GM03348 (cell line): ENCODE measurements around the gene CTF1.
"Not testable (repeated sequence)": the region's sequence is repeated elsewhere in the genome, so short reads cannot be mapped to it uniquely, and the experiment has no call there.

Experiments used
- DNase-seq: peaks from one replicate; pipeline ENCODE4 v3.0.0; 2012; ENCODE audit warnings: low spot score

CTF1 gene, protein sequence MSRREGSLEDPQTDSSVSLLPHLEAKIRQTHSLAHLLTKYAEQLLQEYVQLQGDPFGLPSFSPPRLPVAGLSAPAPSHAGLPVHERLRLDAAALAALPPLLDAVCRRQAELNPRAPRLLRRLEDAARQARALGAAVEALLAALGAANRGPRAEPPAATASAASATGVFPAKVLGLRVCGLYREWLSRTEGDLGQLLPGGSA

DNA sequence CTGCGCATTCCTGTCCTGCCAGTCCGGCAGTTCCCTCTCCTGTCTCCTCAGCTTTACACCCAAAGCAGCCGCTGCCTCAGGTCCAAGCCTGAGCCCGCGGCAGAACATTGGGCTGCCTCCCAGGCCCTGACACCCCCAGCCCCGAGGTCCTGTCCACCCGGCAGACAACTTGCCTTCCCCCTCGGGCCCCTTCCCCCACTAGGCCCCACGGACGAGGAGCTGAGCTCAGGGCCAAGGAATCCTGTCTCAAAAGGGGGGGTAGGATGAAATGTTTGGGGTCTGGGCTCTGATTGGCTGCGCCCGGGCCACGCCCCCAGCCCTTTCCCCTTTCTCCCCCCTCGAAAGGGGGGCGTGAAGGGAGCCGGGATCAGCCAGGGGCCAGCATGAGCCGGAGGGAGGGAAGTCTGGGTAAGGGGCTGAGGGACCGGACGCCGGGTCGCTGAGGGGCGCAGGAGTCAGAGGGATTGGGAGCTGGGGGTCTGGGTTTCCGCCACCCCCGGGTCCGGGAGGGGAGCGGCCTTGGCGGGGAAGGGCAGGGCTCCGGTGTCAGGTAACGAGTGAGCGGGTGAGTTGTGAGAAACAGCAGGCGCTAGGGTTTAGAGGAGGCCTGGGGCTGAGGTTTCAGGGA lies at the start of gene CTF1:
Gene CTF1, plus strand, starts transcription at position 354 of the 628 bp plus-strand sequence. Its CDS starts 30 bp downstream, at position 384.
- peak; percentile 96 for DNase-seq

DNA sequence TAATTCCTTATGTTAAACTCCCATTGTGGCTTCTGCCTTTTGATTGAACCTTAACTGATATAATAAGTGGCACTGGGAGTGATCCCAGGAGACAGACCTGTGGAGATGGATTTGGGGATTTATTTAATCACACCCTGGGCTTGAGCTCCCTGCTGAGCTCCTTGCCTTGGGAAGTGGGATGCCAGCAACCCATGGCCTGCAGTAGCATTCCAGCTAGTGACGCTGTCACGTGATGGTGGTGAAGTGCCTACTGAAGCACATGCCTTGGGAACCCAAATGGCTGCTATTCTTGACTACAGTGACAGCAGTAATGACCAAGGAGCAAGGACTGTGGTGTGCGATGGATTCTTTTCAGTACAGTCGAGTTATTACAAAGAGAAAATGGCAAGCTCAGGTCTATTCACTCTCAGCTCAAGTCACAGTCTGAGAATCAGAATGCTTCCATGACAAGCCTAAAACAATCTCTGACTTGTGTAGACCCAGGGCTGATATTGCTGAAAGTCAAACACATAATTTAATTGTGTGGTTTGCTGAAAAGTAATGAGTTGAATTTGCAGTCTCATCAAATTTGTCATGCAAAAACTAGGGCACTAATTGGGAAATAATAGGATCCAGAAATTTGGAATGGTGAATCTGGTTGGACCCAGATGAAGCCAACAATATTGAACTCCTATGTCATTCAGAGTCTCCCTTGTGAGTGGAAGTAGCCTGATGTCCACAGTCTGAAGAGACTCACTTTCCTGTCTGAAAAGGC lies 49.6 kb upstream of the CTF1 start:
- no peak for DNase-seq

DNA sequence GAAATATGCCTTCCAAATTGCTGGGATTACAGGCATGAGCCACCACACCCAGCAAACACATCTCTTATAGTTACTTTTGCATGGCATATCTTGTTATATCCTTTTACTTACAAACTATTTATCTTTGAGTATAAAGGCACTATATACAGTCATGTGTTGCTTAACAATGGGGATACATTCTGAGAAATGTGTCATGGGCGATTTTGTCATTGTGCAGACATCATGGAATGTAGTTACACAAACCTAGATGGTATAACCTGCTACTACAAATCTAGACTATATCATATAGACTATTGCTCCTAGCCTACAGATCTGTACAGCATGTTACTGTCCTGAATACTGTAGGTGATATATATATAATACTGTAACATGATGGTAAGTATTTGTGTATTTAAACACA lies 46.2 kb upstream of the CTF1 start:
- no peak for DNase-seq

DNA sequence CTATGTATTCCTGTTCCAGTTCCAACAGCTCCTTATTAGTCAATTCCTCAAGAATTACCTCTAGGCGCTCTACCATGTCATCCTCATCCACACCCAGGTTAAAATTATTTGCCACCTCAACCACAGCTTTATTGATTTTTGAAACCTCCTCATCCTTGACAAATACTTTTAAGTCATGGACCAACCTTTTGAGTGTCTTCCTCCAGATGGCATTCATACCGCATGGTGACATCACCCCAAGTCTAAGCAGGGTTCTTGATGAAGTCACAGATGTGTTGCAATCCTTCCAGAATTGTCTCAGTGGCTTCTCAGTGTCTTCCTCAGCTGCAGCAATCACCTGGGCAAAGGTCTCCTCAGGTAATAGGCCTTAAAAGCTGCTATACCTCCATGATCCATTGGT lies 42.7 kb upstream of the CTF1 start:
- no peak for DNase-seq

DNA sequence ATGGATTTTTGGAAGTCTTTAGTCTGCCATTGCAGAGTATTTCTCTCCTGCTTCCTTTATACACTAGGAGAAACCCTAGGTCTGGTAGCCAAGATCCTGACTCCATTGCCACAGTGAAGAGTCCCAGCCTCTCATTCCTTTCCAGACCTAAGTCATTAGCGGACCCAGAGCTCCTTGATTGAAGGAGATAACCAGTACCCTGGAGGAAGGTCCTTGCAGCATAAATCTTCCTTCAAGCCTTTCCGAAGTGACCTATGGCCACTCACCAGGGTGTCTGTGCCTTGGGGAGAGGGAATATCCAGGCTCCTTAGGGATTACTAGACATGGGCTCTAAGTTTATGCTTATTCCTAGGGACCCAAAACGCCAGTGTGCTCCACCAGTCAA lies 38.3 kb upstream of the CTF1 start:
- no peak for DNase-seq

DNA sequence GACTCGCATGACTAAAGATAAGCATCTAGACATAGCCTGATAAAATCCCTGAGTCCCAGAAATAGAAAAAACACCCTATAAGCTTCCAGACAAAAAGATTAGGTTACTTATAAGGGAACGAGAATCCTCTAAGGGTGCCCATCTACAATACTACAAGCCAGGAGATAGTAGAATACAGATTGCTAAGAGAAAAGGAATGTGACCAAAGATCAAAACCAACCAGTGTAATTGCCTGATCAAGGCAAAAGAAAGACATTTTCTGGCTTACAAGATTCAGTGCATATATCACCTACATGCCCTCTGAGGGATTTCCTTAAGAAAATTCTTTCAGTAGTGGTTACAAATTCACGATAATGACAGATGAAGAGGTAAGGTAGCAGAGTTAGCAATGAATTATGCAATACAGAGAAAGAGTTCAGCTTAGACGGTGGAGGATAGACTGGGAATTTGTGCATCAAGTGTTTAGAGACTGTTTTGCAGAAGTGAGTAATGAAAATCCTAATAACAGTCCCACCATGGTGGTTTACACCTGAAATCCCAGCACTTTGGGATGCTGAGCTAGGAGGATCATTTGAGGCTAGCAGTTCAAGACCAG lies 37.5 kb upstream of the CTF1 start:
- DNase-seq = no peak

DNA sequence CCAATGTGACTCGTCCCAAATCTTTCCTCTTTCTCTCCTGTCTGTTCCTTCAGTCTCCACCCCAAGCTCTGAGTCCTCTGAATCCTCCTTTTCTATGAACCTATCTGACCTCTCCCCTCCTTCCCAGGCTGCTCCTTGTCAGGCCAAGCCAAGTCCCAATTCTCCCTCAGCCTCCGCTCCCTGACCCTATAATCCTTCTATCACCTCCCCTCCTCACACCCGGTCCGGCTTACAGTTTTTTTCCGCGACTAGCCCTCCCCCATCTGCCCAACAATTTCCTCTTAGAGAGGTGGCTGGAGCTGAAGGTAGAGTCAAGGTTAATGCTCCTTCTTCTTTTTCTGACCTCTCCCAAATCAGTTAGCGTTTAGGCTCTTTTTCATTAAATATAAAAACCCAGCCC lies 35.7 kb upstream of the CTF1 start:
- not testable (repeated sequence) for DNase-seq

DNA sequence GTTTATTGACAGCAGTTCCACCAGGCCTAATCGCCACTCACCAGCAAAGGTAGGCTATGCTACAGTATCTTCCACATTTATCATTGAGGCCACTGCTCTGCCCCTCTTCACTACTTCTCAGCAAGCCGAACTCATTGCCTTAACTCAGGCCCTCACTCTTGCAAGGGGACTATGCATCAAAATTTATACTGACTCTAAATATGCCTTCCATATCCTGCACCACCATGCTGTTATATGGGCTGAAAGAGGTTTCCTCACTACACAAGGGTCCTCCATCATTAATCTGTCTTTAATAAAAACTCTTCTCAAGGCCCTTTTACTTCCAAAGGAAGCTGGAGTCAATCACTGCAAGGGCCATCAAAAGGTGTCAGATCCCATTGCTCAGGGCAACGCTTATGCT lies 33.2 kb upstream of the CTF1 start:
- DNase-seq = not testable (repeated sequence)

DNA sequence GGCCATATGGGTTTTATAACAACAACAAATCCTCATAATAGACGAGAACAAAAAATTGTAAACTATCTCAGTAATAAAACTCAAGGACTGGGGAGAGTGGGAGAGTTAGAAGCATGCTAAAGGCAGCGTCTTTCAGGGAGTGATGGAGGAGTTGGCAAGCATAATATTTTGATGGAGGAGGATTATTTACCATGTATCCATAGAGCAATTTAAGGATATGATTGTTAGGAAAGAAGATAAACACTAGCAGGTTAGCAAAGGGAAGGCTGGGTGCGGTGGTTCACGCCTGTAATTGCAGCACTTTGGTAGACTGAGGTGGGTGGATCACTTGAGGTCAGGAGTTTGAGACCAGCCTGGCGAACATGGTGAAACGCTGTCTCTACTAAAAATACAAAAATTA lies 30.4 kb upstream of the CTF1 start:
- no peak for DNase-seq

DNA sequence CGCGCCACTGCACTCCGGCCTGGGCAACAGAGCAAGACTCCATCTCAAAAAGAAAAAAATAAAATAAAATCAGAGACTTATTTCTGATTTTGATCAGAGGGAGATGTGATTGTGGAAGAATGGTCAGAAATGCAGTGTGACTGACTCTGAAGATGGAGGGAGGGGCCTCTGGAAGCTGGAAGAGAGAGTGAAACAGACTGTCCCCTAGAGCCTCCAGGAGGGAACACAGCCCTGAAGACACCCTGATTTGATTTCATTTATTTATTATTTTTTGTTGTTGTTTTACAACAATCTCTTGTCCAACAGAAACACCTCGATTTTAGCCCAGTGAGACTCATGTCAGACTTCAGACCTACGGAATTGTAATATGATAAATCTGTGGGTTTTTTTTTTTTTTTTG lies 28.7 kb upstream of the CTF1 start:
- peak; percentile 28 for DNase-seq

DNA sequence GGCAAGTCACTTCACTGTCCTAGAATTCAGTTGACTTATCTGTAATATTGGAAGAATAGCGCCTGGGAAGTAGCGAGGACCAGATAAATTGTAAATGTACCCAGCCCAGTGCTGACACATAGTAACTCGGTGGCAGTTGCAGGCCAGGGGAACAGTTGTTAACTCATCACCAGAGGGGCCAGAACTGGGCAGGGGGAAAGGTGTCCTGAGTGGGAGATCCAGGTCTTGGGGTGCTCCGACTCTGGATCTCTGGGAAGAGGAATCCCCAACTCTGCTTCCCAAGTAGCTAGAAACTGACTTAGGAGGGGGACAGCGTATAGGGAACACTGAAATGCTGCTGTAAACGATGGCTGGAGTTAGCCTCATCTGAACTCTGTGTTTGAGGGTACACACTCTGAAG lies 25.5 kb upstream of the CTF1 start:
- no peak for DNase-seq

DNA sequence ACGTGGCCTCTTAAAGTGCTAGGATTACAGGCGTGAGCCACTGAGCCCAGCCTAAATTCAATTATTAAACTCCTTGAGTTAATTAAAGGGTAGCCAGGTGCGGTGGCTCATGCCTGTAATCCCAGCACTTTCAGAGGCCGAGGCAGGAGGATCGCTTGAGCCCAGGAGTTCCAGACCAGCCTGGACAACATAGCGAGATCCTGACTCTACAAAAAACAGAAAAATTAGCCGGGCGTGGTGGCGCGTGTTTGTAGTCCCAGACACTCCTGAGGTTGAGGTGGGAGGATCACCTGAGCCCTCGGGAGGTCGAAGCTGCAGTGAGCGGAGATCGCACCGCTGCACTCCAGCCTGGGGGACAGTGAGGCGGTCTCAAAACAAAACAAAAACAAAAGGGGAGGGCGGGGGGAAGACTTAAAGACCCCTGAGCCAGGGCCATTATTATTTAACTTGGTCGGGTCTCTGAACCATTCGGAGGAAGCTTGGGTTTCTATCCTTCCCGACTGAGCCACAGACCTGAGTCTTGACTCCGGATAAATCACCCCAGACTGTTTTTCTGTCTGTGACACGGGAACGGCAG lies 22.1 kb upstream of the CTF1 start:
- DNase-seq = no peak

DNA sequence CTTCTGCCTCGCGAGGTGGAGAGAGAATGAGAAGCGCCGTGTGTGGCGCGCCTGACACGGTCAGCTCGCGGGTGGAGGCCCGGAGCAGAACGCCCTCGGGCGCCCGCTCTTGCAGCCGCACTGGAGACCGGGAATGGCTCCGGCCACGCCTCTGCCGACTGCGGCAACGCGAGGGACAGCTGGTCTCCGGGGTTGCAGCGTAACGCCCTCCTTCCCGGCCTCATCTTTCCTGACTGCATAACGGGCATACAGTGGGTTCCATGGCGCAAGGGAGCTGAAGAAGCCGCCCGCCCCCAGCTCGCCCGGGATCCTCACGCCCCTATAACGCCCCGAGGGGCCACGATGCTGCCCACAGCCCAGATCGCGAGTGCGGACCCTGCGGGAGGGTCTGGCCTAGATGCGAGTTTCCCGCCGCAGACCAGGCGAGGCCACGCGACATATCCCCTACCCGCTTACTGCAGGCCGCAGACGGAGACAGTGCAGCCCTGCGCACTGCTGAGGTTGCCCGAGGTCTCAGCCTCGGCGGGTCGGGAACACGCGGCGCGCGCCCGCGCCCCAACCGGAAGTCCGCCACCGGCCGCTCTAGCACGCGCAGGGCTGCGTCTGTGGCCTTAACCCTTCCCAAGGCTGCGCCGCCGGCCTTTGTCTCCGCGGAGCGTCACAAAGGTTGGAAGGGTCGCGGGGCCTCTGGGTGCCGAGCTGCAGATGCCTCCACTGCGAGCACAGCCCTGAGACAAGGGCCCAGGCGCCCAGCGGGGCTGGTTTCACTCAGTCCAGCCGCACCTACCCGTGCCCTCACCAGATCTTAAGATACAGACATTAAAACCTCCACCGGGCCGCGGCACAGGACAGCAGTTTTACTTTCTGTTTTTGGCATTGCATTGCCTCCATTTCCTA lies 21.3 kb upstream of the CTF1 start:
- DNase-seq = peak; percentile 94

DNA sequence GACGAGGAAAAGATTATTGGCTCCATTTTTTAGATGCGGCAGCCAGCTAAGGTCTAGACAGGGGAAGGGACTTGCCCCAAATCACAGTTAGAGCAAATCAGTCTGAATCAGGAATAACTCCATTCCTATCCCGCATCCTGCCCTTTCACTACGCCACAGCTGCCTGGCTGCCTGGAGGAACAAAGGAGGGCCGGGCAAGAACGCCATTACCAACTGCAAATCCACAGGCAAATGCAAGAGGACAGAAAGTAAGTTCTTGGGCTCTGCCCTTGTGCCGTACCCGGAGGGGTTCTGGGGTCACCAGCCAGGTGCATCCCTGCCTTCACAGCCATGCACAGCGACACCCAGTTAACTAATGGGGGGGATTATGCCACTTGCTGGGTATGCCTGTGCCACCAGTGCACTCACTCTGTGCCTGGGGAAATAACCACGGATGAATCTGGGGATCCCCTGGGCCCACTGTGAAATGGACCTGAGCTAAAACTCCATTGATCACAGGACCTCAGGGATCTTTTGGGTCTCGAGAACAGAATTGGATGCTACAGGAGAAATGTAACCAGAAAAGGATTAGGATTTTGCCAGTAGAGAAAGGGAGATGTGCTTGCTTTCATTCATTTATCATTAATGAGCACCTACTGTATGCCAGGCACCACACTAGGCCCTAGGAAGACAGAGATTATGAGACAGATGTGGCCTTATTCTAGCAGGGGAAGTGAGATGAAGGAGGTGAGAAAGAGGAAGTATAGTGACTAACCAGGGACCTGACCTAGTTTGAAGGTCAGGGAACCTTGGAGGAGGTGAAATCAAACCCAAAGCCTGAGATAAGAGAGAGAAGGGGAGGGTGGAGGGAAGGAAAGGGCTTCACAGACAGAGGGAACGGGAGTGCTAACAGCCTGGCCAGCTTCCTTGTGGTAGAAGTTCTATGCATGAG lies 20.3 kb upstream of the CTF1 start:
- DNase-seq = peak; percentile 41

DNA sequence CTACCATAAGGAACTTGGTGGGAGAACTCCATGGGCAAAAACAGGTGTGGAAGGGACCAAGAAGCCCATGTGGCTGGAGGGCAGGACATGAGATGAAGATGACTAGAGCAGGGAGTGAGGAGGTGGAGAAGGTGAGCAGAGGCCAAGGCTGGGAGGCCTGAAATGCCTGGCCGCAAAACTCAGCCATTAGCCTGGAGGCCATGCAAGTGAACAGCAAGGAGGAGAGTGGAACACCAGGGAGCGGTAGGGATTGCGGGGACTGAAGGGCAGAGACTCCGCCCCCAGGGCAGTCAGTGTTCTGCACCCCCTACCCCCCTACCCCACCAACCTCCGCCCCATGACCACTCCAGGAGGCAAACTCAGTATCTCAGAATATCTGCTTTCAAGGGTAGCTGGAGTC lies 19.5 kb upstream of the CTF1 start:
- no peak for DNase-seq

DNA sequence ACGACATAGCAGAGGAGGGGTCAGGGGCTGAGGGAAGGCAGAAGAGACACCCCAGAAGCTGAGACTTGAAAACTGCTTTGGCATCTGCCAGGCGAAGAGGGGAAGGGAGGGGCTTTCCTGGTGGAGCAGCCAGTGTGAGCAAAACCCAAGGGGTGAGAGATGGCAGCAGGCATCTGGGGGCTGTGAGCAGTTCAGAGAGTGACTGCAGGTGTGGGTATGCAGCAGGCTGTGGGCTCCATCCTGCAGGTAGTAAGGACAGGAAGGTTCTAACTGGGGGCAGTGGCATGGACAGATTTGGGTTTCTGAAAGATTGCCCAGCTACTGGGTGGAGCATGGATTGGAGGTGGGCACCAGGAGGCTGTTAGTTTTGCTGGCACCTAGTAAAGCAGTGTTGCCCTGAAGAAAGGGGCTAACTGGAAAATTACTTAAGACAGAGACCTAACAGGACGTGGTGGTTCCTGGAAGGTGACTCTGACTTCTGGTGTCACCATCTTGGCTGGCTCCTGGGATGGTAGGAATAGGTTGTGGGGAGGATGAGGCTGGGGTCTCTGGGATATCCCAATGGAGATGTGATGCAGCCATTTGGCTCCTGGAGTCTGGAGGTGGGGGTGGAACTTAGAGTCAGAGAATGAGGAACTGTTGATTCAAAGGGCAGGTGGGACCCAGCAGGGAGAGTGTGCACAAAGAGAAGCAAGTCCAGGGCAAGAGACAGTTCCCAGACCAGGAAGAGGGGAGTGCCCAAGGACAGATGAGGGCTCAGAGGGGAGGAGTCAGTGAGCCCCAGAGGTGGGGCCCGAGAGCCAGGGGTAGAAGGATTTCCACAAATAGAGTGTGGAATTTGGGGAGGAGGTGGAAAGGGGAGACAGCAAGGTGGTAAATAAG lies 13.7 kb upstream of the CTF1 start:
- no peak for DNase-seq

DNA sequence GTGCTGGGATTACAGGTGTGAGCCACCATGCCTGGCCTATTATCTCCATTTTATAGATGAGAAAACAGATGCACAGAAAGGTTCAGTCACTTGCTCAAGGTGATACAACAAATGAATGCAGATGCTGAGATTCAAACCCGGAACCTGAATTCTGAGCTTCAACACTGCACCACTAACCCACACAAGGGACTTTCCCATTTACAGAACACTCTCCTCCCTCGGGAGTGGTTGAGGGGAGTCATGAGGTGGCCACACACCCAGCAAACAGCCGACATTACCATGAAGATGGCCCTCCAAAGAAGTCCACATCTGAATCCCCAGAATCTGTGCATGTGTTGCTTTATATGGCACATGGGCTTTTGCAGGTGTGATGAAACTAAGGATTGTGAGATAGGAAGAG lies 11.7 kb upstream of the CTF1 start:
- DNase-seq = no peak

DNA sequence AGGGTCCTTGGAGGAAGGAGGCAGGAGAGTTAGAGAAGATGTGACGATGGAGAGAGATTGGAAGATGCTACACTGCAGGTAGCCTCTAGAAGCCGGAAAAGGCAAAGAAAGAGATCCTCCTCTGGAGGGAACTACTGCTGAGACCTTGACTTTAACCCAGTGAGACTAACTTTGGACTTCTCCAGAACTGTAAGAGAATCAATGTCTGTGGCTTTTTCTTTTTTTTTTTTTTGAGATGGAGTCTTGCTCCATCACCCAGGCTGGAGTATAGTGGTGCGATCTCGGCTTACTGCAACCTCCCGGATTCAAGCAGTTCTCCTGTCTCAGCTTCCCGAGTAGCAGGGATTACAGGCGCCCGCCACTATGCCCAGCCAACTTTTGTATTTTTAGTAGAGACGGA lies 11.2 kb upstream of the CTF1 start:
- DNase-seq = no peak

DNA sequence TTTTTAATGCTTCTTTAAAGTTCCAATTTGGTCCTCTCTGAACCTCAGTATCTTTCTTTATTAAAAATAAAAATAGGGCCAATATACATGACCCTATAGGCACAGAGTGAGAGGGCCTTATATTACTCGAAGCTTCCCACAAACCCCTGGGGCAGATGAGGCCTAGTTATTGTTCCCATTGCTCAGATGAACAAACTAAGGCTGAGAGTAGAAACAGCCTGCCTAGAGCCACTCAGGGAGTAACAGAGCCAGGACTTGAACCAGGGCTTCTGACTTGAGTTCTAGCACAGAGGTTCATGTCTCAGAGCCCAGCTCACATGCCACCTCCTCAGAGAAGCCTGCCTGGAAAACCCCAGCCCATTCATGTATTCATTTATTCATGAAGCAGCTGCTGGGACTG lies 10.3 kb upstream of the CTF1 start:
- no peak for DNase-seq

DNA sequence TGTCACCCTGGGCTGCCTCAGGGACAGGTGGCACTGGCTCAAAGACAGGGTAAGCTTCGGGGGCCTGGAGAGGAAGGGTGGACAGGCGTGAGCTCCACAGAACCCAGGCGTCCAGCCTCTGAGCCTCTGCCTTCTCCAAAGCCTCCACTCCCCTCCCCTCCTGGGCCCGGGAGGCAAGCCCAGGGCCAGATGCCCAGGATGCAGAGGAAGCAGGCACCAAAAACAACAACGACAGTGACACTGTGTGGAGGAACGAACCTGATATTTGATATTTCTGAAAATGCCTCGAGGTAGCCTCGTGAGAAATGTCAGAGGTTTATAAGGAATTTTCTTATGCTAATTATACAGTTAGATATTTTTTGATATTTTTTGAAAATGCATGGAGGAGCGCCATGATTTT lies 8.5 kb upstream of the CTF1 start:
- no peak for DNase-seq
